ENCODE measurements around the gene PVALB.

DNA sequence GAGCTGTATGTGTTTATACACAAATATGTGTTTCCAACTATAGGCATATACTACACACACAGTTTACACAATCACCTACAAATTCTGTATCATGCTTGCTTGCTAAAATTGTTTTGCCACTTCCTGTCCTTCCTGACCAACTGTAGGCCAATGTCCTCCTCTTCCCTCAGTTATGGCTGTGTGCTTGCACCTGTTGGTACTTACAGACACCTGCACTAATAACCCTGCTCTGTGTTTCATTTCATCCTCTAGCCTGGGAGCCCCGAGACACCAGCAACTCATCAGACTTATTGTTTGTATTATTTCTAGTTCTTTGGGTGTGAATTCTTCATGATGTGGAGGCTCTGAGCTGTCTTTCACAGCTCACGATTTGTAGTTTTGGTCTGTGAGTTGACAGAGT is 42.1 kb upstream of the PVALB start:
- TF ChIP-seq, protein P1, sequence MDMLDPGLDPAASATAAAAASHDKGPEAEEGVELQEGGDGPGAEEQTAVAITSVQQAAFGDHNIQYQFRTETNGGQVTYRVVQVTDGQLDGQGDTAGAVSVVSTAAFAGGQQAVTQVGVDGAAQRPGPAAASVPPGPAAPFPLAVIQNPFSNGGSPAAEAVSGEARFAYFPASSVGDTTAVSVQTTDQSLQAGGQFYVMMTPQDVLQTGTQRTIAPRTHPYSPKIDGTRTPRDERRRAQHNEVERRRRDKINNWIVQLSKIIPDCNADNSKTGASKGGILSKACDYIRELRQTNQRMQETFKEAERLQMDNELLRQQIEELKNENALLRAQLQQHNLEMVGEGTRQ (IDR thresholded peaks at IDR 0.05; ENCODE audit: borderline replicate concordance, low read depth, low read length), result no peak
- TF ChIP-seq NFYA (IDR thresholded peaks at IDR 0.05; ENCODE audit: borderline replicate concordance, low read depth, low read length), result no peak

All from GM12878 (cell line).